HG03175 (cell line): Measurements from ENCODE around the gene ACTR5.
"Not testable (repeated sequence)": the region's sequence is repeated elsewhere in the genome, so short reads cannot be mapped to it uniquely, and the experiment has no call there.

Experiments
- ATAC-seq: cut with Tn5 transposase; IDR thresholded peaks from one replicate; pipeline ENCODE4 v1.9.1; 2021; ENCODE audit warnings: mild to moderate bottlenecking, moderate library complexity; ENCODE audit not compliant: unreplicated experiment

ACTR5 gene

DNA sequence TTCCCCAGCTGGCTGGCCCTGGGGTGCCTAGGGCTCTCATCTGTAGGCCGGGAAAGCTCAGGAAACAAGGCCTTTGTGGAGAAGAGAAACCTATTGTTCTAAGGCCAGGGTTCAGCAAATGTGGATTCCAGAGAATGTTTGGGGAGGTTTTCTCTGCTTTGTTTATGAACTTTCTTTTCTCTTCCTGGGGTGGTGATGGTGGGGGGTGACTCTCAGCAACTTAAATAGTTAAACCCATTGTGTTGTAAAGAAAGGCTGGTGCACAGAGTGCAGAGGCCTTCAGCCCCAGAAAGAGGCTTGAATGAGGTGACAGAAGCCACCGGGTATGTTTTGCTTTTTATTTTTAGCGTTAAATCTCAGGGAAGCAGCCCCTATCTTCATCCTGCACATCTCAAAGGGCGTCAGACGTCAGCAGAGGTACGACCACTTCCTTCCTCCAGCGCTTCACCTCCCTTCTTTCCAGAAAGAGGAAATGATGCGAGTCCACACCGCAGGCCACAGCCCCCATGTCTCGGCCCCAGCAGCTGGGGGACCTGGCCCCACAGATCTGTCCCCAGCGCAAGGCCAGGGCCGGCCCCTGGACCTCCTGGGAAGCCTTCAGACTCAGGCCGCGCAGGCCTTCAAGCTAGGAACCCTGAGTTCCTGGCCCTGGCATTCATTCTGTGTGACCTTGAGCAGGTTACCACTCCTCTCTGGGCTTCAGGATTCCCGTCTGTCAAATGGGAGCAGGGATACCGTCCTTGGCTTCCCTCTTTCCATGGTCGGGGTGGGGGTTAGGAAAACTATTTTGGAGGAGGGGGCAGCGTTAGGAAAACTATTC is 56.6 kb downstream of the ACTR5 start:
- ATAC-seq, result peak; percentile 47

DNA sequence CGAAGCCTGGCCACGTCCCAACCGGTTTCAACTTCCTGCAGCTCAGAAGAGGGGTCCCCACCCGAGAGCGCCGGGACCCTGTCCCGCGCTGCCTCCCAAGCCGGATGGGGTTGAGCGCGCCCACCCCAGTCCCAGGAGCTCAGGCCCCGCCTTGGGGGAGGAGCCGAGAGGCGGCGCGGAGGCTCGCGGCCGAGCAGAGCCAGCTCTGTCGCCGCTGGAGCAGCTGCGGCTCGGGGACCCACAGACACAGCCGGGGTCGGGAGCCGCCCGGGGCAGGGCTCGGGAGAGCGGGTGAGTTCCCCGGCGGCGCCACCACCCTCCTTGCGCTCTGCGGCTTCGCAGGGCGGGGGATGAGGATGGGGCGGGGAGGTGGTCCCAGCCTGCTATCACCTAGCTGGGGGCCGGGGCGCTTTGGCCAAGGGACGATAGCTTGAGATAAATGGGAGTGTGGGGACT is 57.3 kb downstream of the ACTR5 start, which contains the start of gene PPP1R16B:
PPP1R16B (plus strand) TSS at position 196 of the 456 bp plus-strand sequence. CDS start 30,229 bp downstream, outside the sequence.
- ATAC-seq, result peak; percentile 48

GRCh38 chr20:38805958-38806854 is 57.9 kb downstream of the ACTR5 start:
- ATAC-seq, result no peak

DNA sequence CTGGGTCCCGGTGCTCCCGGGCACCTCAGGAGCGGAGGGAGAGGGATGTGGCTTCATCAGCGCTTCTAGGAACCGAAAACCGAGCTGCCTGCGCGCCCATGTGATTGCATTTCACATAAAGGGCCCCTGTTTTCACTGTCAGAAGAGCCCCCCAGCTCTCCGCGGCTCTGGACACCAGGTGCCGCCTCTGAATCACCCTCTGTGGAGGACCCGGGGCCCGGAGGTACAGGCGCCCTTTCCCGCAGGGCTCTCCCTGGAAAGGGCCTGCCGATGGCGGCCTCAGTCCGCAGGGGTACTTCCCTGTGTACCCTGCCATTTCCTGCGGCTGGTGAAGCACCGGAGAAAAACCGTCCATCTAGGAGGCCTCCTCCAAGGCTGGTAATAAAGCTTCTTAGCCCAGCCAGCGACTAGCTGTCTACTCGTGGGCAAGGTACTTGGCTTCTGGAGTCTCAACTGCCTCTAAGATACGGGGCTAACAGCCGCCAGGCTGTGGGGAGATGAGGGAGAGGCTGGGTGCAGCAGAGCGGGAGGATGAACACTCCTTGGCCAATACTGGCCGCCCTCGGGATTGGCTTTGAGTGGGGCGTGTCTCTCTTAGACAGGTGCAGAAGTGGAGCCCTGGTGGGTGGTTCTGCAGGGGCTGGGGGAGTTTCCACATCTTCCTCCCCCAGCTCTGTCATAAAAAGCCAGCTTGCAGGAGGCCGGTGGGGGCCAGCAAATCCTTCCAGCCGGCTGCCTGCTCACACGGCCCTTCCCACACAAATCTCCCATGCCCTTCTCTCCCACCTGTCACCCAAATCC is 58.8 kb downstream of the ACTR5 start:
- no peak for ATAC-seq

DNA sequence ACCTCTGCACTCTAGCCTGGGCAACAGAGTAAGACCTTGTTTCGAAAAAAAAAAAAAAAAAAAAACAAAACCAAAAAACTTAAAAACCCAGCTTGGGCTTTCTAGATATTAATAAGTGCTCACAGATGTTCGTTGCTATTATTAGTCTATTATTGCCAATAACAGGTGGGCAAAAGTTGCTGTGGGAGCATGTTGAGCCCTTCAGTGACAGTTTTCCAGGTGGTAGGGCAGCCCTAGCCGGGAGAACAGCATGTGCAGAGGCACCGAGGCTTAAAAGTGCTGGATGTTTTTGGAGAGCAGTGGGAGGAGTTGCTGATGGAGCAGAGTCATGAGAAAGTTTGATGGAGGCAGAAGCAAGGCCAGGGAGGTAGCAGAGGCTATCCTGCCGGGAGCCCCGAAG is 61.7 kb downstream of the ACTR5 start:
- ATAC-seq, result no peak

DNA sequence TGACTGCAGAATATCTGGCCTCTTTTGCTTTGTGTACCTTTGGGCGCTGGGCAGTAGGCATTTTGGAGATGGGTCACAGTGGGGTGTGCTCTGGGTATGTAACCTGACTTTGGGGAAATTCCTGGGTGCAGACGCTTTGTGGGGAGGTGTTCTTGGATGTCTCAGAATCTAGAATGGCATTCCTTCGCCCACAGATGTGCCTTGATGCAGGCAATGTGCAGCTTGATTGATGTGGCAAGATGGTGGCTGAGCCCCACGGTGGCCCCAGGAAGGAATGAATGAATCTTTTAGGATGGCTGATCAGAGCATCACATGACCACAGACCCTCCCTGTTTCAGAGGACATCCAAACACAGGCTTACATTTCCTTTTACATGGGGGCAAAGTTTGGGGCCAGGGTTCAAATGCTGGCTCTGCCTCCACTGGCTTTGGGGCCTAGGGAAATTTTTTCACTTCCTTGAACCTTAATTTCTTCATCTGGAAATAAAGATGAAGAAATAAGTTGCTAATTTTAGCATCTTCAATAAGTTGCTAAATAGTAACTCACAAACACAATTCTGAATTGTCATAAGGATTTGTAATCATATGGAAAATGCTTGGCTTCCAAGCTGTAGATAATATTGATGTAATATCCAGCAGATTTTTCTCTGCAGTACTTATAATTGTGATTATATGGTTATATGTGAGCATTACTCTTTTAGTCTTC is 62.8 kb downstream of the ACTR5 start:
- no peak for ATAC-seq

GRCh38 chr20:38811769-38812168 is 63.5 kb downstream of the ACTR5 start:
- ATAC-seq, result no peak

DNA sequence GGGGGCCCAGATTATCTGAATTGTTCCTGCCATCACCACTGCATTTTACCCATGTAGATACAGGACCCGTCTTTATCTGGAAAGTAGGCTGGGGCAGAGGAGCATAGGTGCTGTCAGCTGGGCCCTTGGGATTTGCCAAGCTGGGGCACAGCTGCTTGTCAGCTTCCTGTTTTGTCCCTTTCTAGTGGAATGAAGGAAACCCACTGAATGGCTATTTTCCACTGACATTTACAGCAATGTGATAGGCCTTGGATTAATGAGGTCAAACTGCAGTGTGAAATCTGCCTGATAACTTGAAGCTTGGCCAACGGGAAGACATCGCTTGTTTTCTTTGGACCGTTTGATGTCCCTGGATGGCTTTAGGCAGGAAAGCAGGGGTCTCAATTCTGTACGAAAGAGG is 63.9 kb downstream of the ACTR5 start:
- ATAC-seq, result no peak

GRCh38 chr20:38812709-38813573 is 64.7 kb downstream of the ACTR5 start:
- no peak for ATAC-seq

DNA sequence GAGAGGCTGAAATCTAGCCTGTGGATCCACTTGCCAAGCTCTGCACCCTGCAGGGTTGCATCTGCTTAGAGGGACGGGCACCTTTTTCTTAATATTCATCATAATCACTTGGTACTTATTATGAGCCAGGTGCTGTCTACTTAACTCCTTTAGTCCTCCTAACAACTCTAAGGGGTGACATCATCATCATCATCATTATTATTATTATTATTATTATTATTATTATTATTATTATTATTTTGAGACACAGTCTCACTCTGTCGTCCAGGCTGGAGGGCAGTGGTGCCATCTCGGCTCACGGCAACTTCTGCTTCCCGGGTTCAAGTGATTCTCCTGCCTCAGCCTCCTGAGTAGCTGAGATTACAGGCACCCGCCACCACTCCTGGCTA is 65.3 kb downstream of the ACTR5 start:
- not testable (repeated sequence) for ATAC-seq

GRCh38 chr20:38815446-38815845 is 67.2 kb downstream of the ACTR5 start:
- ATAC-seq, result no peak

GRCh38 chr20:38818113-38819065 is 70.1 kb downstream of the ACTR5 start:
- no peak for ATAC-seq
